HG03095 (cell line): ENCODE measurements around the gene IPCEF1.
A peak's percentile ranks its signal among the peaks of the same experiment; 100 is the strongest.
"Not testable (repeated sequence)": the region's sequence is repeated elsewhere in the genome, so short reads cannot be mapped to it uniquely, and the experiment has no call there.

Experiments used
- ATAC-seq: cut with Tn5 transposase; IDR thresholded peaks from one replicate; pipeline ENCODE4 v1.9.1; 2021; ENCODE audit warnings: moderate library complexity; ENCODE audit not compliant: unreplicated experiment

IPCEF1 gene

GRCh38 chr6:154337406-154338005 lies 19.1 kb downstream of the IPCEF1 start:
- no peak for ATAC-seq

- not testable (repeated sequence) for ATAC-seq
Measured at GRCh38 chr6:154334147-154334546, 22.5 kb downstream of the IPCEF1 start.

GRCh38 chr6:154331750-154332149 lies 24.9 kb downstream of the IPCEF1 start:
- no peak for ATAC-seq

- ATAC-seq: no peak
Measured at GRCh38 chr6:154329350-154330170, 27.0 kb downstream of the IPCEF1 start.

GRCh38 chr6:154327313-154327712 lies 29.3 kb downstream of the IPCEF1 start:
- not testable (repeated sequence) for ATAC-seq

GRCh38 chr6:154325142-154325541 lies 31.5 kb downstream of the IPCEF1 start:
- no peak for ATAC-seq

- no peak for ATAC-seq
Measured at GRCh38 chr6:154320181-154320580, 36.4 kb downstream of the IPCEF1 start.

- ATAC-seq: no peak
Measured at GRCh38 chr6:154319231-154319858, 37.3 kb downstream of the IPCEF1 start.

GRCh38 chr6:154318721-154319120 lies 37.9 kb downstream of the IPCEF1 start:
- no peak for ATAC-seq

GRCh38 chr6:154316131-154316530 lies 40.5 kb downstream of the IPCEF1 start:
- ATAC-seq: no peak

GRCh38 chr6:154314084-154314483 lies 42.5 kb downstream of the IPCEF1 start:
- no peak for ATAC-seq

GRCh38 chr6:154308986-154309385 lies 47.6 kb downstream of the IPCEF1 start:
- ATAC-seq: no peak

- no peak for ATAC-seq
Measured at GRCh38 chr6:154307696-154308425, 48.7 kb downstream of the IPCEF1 start.

- ATAC-seq: not testable (repeated sequence)
Measured at GRCh38 chr6:154307147-154307546, 49.5 kb downstream of the IPCEF1 start.

- ATAC-seq: peak; percentile 46
Measured at GRCh38 chr6:154306696-154307095, 49.9 kb downstream of the IPCEF1 start.

- ATAC-seq: no peak
Measured at GRCh38 chr6:154304191-154304590, 52.4 kb downstream of the IPCEF1 start.

- ATAC-seq: not testable (repeated sequence)
Measured at GRCh38 chr6:154303642-154304041, 53.0 kb downstream of the IPCEF1 start.

- ATAC-seq: peak; percentile 94
Measured at GRCh38 chr6:154301839-154302752, 54.5 kb downstream of the IPCEF1 start.

- ATAC-seq: no peak
Measured at GRCh38 chr6:154301086-154301625, 55.4 kb downstream of the IPCEF1 start.

GRCh38 chr6:154298297-154298696 lies 58.3 kb downstream of the IPCEF1 start:
- no peak for ATAC-seq
